HG02642 (cell line): ENCODE data around the gene SLC47A1.

ENCODE experiments used
- ATAC-seq: cut with Tn5 transposase; IDR thresholded peaks from one replicate; pipeline ENCODE4 v1.9.1; 2021; ENCODE audit warnings: mild to moderate bottlenecking; ENCODE audit not compliant: unreplicated experiment, poor library complexity

The SLC47A1 gene

DNA sequence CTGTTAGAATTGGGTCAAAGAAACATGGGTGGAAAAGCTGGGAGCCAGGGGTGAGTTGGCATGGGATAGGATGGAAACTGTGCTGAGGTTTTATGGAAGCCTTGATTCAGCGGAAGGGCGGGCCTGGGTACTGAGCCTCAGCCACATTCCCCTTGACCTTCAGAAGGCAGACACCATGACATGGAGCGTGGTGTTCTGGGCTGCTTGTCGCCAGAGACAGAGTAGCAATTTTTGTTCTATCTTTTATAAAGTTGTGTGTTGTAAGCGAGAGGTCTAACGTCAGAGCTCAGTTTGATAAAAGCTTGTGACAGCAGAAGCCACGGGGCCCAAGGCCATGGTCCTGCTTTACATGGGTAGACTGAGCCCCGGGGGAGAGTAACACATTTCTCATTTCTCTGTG lies 50.2 kb downstream of the SLC47A1 start:
- no peak for ATAC-seq

DNA sequence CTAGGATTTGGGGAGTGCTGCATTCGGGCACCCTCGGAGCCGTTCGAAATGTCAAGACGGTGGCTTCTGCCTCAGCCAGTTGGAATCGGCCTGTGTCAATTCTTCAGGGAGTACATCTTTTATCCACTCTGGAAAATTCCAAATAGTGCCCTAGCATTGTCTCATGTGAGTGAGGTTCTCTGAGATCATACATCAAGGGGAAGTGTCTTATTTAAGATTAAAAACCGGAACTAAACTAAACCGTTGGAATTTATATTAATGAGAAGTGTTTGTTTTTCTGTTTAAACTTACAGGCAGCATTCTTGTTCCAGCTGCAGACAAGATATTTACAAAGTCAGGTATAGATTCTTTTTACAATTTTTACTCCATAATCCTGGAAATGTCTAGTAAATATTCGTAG lies 56.8 kb downstream of the SLC47A1 start:
- ATAC-seq, result no peak

DNA sequence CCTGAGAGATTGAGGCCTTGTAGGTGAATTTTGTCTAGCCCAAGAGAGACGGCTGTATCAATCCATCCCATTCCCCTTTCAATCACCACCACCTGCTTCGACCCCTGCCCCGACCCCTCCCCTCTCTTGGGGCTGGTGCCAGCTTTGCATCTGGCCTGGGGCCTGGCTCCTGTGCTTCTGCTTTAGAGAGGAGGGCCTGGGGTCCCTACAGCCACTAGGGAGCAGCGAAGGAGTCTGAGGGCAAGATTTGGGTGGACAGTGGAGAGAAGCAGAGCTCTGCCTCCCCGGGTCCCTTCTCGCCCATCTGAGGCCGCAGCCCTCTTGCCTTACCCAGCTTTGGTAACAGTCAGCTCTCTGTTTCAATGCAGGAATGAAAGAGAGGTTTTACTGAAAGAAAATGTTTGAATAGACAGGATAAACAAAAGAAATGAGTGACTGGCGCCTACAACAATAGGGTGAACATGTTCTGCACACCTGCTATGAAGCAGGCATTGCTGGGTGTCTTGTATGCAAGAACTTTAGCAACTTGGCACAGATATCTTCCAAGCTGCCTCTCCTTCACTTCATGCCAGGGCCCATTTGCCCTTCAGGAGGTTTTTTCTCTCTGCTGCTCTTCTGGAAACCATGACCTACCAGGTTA lies 57.4 kb downstream of the SLC47A1 start:
- ATAC-seq, result no peak

DNA sequence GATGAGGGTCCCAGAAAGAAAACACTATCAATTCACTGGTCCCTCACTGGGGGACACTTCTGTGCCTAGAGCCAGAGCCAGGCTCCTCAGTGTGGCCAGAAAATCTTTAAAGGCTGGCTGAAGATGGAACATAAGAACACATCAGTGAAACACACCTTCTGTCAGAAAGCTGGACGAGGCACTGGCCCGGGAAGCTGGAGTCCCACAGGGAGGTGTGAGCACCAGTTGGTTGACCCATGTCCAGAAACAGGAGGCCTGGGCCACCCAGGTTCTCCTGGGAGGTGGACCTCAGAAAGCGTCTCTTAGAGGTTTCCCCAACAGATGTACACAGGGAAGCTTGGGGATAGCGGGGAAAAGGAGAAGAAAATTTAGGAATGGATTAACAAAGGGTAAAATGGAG lies 58.7 kb downstream of the SLC47A1 start:
- no peak for ATAC-seq

DNA sequence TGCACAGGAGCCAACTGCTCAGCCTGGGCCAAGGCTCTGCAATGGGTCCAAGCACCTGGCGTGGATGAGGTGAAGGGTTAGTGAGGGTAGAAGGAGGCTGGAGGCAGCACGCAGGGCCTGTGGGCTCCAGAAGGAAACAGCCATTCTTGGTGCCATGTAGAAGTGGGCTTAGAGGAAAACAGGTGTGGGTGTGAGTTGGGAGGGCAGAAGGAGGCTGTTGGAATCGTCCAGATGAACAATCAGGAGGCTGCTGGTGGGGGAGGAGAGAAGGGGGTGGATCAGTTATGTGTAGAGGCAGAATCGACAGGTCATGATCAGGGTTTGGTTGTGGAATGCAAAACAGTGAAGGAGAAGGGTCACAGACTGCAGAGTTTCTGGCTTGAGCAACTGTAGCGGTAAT lies 63.2 kb downstream of the SLC47A1 start:
- ATAC-seq, result no peak

DNA sequence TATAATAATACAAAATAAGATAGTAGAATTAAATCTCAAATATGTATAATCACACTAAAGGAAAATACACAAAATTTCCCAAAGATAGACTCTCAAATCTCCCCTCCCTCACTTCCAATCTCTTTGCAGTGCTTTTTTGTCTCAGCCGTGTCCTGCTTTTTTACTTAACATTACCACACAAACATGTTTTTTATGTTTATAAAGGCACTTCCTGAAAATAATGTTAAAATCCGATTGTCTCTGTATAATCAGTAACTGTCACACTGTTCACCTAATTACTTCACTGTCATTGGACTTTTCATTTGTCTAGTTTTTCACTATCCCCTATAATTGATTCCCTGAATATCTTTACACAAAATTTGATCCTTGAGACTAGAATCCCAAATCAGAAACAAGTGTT lies 76.7 kb downstream of the SLC47A1 start:
- no peak for ATAC-seq

DNA sequence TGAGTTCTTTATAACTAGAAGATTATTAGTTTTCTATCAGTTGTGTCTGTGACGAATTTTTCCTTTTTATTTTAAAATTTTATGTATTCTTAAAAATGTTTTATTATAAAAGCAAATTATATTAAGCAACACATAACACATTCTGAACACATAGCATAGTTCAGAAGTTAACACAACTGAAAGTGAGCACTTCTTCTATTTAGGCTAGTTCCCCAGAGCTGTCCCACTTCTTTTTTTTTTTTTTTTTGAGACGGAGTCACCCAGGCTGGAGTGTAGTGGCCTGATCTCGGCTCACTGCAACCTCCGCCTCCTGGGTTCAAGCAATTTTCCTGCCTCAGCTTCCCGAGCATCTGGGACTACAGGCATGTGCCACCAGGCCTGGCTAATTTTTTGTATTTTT lies 77.2 kb downstream of the SLC47A1 start:
- no peak for ATAC-seq

DNA sequence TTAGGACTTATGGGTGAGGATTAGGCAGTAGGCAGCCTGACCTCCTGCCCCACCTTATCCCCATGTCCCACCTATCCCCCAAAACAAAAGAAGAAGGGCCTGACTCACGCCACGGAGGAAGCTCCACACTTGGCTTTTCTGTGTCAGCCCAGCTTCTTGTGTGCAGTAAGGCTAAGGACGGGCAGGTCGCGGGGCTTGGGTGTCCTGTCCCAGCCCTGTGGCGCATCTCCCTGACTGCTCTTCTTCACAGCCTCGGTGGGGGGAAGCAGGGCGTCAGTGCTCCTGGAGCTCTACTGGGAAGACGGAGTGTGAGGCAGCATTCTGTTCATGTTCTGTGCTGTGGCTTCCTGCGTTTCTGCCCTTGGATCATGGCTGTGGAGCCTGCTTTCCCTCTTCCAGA lies 80.3 kb downstream of the SLC47A1 start:
- no peak for ATAC-seq

DNA sequence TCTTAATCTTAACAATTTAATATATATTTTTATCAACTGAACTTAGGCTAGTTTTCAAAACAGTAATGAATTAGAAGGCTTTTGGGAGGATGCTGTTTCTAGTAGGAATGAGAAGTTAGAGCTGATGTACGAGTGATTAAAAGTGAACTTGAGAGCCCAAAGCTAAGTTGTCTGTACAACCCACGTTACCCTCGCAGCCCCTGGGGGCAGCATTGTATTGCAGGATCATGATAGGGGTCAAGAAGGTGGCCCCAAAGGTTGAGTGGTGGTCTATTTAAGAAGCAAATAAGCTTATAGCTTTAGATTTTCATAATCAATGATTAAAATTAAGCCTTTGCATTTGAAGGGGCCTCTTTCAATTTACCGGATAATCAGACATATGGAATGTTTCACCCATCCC lies 81.2 kb downstream of the SLC47A1 start:
- ATAC-seq, result no peak

DNA sequence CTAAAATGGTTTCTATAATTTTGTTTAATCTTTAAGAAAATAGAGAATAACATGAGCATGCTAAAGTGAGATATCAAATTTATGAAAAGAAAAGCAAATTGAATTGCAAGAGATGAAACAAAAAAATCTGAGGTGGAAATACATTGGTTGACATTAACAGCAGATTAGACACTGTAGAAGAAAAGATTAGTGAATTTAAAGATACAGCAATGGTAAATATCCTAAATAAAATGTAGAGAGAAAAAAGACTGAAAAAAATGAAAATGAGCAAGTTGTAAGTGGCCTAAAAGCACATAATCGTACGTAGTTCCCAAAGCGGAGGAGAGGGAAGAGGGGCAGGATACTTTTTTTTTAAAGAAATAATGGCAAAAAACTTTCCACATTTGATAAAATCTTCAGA lies 84.4 kb downstream of the SLC47A1 start:
- ATAC-seq, result no peak

DNA sequence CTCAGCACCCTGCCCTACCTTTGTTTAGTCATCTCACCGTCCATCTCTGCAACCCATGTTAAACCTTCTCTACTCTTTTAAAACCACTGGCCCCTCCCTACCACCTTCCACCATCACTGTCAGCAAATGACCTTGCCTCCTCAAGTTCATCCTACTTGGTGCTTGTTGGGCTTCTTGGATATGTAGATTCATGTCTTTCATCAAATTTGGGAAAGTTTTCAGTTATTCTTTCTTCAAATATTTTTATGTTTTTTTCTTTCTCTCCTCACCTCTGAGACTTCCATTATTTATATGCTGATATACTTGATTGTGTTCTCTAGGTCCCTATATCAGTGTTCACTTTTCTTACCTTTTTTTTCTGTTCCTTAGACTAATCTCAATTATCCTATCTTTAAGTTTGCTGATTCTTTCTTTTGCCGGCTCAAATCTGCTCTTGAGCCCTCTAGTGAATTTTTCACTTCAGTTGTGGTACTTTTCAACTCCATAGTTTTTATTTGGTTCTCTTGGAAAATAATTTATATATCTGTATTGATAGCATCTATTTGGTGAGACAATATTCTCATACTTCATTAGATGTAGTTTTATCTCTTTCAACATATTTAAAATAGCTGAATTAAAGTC lies 86.2 kb downstream of the SLC47A1 start:
- ATAC-seq, result no peak

DNA sequence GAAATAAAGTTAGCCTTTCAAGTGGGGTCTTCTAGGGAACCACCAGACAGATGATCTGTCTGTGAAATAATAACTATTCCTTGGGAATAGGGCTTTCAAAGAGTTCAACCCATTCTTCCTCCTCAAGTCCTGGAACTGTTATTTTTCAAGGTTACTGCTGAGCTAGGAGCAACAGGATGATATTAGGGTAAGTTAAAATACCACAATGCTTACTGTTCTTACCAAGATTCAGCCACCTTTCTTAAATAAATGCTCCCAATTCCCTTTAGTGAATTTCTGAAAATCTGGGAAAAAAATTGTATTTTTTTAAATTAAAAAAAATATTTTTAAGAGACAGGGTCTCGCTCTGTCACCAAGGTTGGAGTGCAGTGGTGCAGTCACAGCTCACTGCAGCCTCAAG lies 88.0 kb downstream of the SLC47A1 start:
- ATAC-seq, result no peak

DNA sequence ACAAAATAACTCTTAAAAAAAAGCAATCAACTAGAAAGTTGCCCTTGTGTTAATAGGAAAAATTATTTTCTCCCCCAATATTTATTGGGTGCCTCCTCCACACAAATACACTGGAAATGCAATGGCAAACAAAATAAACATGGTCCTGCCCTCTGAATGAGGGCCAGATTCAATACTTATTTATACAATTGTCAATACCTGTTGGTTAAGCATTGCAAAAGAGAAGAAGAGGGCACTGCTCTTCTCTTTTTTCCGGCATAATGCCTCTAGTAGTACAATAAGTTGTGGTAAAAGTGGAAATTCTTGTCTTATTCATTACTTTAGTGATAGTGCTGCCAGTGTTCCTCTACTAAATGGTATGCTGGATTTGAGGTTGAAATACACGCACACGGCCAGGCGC lies 92.4 kb downstream of the SLC47A1 start:
- no peak for ATAC-seq
